ENCODE data around the gene SLC5A1. TPM values are rescaled to one million over a fixed set of nuclear protein-coding genes. Genes with fewer than 3 reads are reported as not detected.

Gene SLC5A1
- polyA plus RNA-seq, 2 of the 4 experiments (the other 2 are of a cell fraction), result 0.03 to 0.04 TPM

DNA sequence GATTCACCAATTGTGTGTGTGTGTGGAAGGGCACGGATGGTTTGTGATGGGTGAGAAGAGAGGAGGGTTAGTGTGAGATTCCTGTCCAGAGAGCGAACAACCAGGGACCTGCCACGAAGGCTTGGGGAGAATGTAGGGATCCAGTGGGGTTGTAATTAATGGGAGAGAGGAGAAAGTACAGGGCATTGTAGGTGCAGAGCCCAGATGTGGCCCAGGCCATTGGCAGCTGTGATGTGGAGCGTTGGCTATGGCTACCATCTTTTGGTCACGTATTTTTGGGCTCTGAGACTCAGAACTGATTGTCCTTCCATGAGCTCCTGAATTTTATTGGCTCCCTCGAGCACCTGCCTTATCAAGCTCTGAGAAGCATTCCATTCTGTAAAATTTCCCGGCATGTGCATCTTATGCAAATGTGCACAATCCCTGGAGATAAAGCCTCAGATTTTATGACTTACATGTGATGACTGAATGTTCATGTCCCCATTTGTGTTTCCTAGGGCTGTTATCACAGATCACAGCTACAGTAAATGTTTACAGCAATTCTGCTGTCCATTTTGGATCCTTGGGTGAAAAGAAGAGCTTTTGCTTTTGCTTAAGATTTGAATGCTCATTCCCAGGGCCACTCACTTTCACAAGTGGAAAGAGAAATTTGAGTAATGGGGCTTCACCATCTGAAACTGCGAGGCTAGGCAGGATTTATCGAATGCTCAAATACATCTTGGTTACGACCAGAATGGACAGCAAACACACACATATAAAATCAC is 33.1 kb downstream of the SLC5A1 start:
- H3K4me3 ChIP-seq, result no peak overlapping the region
- H3K4me1 ChIP-seq, result peaks cover 27% of the 10 kb centered on the region
- ATAC-seq (no peak), DNase-seq (ENCODE audit: low read depth in 1 of 2, low spot score in 1 of 2) (no peak), FAIRE-seq (no peak)
- H3K9me3 ChIP-seq, result no peaks in the 10 kb centered on the region
- TF ChIP-seq MAZ (IDR thresholded peaks at IDR 0.05; ENCODE audit: borderline replicate concordance, low read depth, low read length) (no peak), SREBF2 (IDR thresholded peaks at IDR 0.05) (no peak), ZNF302 (CRISPR knock-in tag; IDR thresholded peaks at IDR 0.05) (no peak), NPAS2 (CRISPR knock-in tag; IDR thresholded peaks at IDR 0.05; ENCODE audit: borderline replicate concordance) (no peak)
- H3K4me2 ChIP-seq, result no peak overlapping the region
- 74% methylated on average over 10 of the region's 10 CpGs for WGBS (ENCODE audit: missing lambda C conversion rate)
- H3K27ac ChIP-seq, result no peak overlapping the region
- CTCF ChIA-PET, result interaction anchor here (1.4 kb wide), 1 partner anchor 99 kb away, joined by 9 read pairs; no protein-coding TSS in a partner anchor
- POLR2A ChIA-PET, result no interaction called here

GRCh38 chr22:32076761-32077084 is 33.7 kb downstream of the SLC5A1 start:
- ATAC-seq, result no peak
- H3K4me3 ChIP-seq, result no peak overlapping the region
- no peak for TF ChIP-seq HOXB5 (CRISPR knock-in tag; IDR thresholded peaks at IDR 0.05)
- no peak for TF ChIP-seq CHD4 (IDR thresholded peaks at IDR 0.05; ENCODE audit: borderline replicate concordance)
- TF ChIP-seq KDM5A (IDR thresholded peaks at IDR 0.05), result no peak
- no peak for TF ChIP-seq HES2 (IDR thresholded peaks at IDR 0.05)
- ChIA-PET POLR2A (no interaction called here), CTCF (interaction anchor here (1.4 kb wide), 1 partner anchor 99 kb away, joined by 9 read pairs; no protein-coding TSS in a partner anchor)
- H3K4me2 ChIP-seq, result no peak overlapping the region
- DNase-seq (ENCODE audit: low read depth in 1 of 2, low spot score in 1 of 2), result no peak
- H3K27ac ChIP-seq, result peak overlapping the region in 1 of 2 experiments; percentile 35; a peak in 1 of 6 replicates
- 23% methylated on average over 6 of the region's 6 CpGs for WGBS (ENCODE audit: missing lambda C conversion rate)
- FAIRE-seq, result no peak
- H3K9me3 ChIP-seq, result no peaks in the 10 kb centered on the region
- peaks cover 27% of the 10 kb centered on the region for H3K4me1 ChIP-seq

- ATAC-seq (no peak), DNase-seq (ENCODE audit: low read depth in 1 of 2, low spot score in 1 of 2) (no peak), FAIRE-seq (no peak)
- CTCF ChIA-PET, result no interaction called here
- 83% methylated on average over 1 of the region's 1 CpG for WGBS (ENCODE audit: missing lambda C conversion rate)
- peaks cover 27% of the 10 kb centered on the region for H3K4me1 ChIP-seq
- no peak overlapping the region for H3K4me3 ChIP-seq
- TF ChIP-seq CBX2 (IDR thresholded peaks at IDR 0.05; ENCODE audit: borderline replicate concordance, low read depth), result no peak
- no peak for TF ChIP-seq KDM1A (IDR thresholded peaks at IDR 0.05; ENCODE audit: low read depth)
- no peak for TF ChIP-seq TP53 (CRISPR knock-in tag; IDR thresholded peaks at IDR 0.05)
- TF ChIP-seq, protein P1, sequence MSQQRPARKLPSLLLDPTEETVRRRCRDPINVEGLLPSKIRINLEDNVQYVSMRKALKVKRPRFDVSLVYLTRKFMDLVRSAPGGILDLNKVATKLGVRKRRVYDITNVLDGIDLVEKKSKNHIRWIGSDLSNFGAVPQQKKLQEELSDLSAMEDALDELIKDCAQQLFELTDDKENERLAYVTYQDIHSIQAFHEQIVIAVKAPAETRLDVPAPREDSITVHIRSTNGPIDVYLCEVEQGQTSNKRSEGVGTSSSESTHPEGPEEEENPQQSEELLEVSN (IDR thresholded peaks at IDR 0.05; ENCODE audit: borderline replicate concordance, low read depth), result no peak
- TF ChIP-seq RCOR1 (IDR thresholded peaks at IDR 0.05; ENCODE audit: low read depth, low read length), result no peak
- TF ChIP-seq ZNF302 (CRISPR knock-in tag; IDR thresholded peaks at IDR 0.05), result no peak
- no peak for TF ChIP-seq PHF8 (IDR thresholded peaks at IDR 0.05; ENCODE audit: borderline replicate concordance, low read depth)
- TF ChIP-seq, protein P2, sequence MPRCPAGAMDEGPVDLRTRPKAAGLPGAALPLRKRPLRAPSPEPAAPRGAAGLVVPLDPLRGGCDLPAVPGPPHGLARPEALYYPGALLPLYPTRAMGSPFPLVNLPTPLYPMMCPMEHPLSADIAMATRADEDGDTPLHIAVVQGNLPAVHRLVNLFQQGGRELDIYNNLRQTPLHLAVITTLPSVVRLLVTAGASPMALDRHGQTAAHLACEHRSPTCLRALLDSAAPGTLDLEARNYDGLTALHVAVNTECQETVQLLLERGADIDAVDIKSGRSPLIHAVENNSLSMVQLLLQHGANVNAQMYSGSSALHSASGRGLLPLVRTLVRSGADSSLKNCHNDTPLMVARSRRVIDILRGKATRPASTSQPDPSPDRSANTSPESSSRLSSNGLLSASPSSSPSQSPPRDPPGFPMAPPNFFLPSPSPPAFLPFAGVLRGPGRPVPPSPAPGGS (IDR thresholded peaks at IDR 0.05), result no peak
- TF ChIP-seq ZFP36 (IDR thresholded peaks at IDR 0.05; ENCODE audit: borderline replicate concordance, partially characterized antibody), result no peak
- no peak for TF ChIP-seq JUN (IDR thresholded peaks at IDR 0.05)
- TF ChIP-seq FOXS1 (CRISPR knock-in tag; IDR thresholded peaks at IDR 0.05), result no peak
- TF ChIP-seq FOSL2 (IDR thresholded peaks at IDR 0.05), result no peak
- TF ChIP-seq FOSL2 (CRISPR knock-in tag; IDR thresholded peaks at IDR 0.05), result no peak
- TF ChIP-seq HEYL (CRISPR knock-in tag; IDR thresholded peaks at IDR 0.05), result no peak
- TF ChIP-seq, protein P3, sequence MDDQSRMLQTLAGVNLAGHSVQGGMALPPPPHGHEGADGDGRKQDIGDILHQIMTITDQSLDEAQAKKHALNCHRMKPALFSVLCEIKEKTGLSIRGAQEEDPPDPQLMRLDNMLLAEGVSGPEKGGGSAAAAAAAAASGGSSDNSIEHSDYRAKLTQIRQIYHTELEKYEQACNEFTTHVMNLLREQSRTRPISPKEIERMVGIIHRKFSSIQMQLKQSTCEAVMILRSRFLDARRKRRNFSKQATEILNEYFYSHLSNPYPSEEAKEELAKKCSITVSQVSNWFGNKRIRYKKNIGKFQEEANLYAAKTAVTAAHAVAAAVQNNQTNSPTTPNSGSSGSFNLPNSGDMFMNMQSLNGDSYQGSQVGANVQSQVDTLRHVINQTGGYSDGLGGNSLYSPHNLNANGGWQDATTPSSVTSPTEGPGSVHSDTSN (IDR thresholded peaks at IDR 0.05), result no peak
- peak overlapping the region in 1 of 2 experiments; percentile 35; a peak in 1 of 6 replicates for H3K27ac ChIP-seq
- POLR2A ChIA-PET, result no interaction called here
- no peak overlapping the region for H3K4me2 ChIP-seq
- no peaks in the 10 kb centered on the region for H3K9me3 ChIP-seq
These were observed 34.1 kb downstream of the SLC5A1 start for GRCh38 chr22:32077151-32077550.

Data from A549 (cell line).